ENCODE measurements around the gene PDGFD.

PDGFD gene

GRCh38 chr11:104164028-104164520, at the start of gene PDGFD:
Gene PDGFD (minus strand): TSS chr11:104164147.
- peak; percentile 64 for DNase-seq (ENCODE audit: low read depth)

GRCh38 chr11:104206936-104207335, 43.0 kb upstream of the PDGFD start:
- no peak for DNase-seq (ENCODE audit: low read depth)

- DNase-seq (ENCODE audit: low read depth): no peak
Measured at GRCh38 chr11:104205838-104206237, 41.9 kb upstream of the PDGFD start.

- no peak for DNase-seq (ENCODE audit: low read depth)
Measured at GRCh38 chr11:104200688-104201087, 36.7 kb upstream of the PDGFD start.

- no peak for DNase-seq (ENCODE audit: low read depth)
Measured at GRCh38 chr11:104199053-104199452, 35.1 kb upstream of the PDGFD start.

- DNase-seq (ENCODE audit: low read depth): no peak
Measured at GRCh38 chr11:104198576-104198975, 34.6 kb upstream of the PDGFD start.

GRCh38 chr11:104191124-104191523, 27.2 kb upstream of the PDGFD start:
- DNase-seq (ENCODE audit: low read depth): peak; percentile 2

- no peak for DNase-seq (ENCODE audit: low read depth)
Measured at GRCh38 chr11:104183593-104183992, 19.6 kb upstream of the PDGFD start.

GRCh38 chr11:104175769-104176168, 11.8 kb upstream of the PDGFD start:
- no peak for DNase-seq (ENCODE audit: low read depth)

GRCh38 chr11:104169091-104169490, 5.1 kb upstream of the PDGFD start:
- DNase-seq (ENCODE audit: low read depth): no peak

GRCh38 chr11:104165014-104165413, 1.1 kb upstream of the PDGFD start:
- no peak for DNase-seq (ENCODE audit: low read depth)

GRCh38 chr11:104163100-104164027, 583 bp downstream of the PDGFD start:
- DNase-seq (ENCODE audit: low read depth): no peak

- DNase-seq (ENCODE audit: low read depth): no peak
Measured at GRCh38 chr11:104161751-104162450, 2.0 kb downstream of the PDGFD start.

- no peak for DNase-seq (ENCODE audit: low read depth)
Measured at GRCh38 chr11:104159356-104159755, 4.6 kb downstream of the PDGFD start.

- no peak for DNase-seq (ENCODE audit: low read depth)
Measured at GRCh38 chr11:104155375-104155774, 8.6 kb downstream of the PDGFD start.

- no peak for DNase-seq (ENCODE audit: low read depth)
Measured at GRCh38 chr11:104154296-104154695, 9.7 kb downstream of the PDGFD start.

GRCh38 chr11:104152941-104153505, 10.9 kb downstream of the PDGFD start:
- no peak for DNase-seq (ENCODE audit: low read depth)

GRCh38 chr11:104151404-104152204, 12.3 kb downstream of the PDGFD start:
- no peak for DNase-seq (ENCODE audit: low read depth)

- DNase-seq (ENCODE audit: low read depth): no peak
Measured at GRCh38 chr11:104148706-104149105, 15.2 kb downstream of the PDGFD start.

- DNase-seq (ENCODE audit: low read depth): peak; percentile 61
Measured at GRCh38 chr11:104148074-104148473, 15.9 kb downstream of the PDGFD start.

- no peak for DNase-seq (ENCODE audit: low read depth)
Measured at GRCh38 chr11:104146943-104147342, 17.0 kb downstream of the PDGFD start.

- peak; percentile 55 for DNase-seq (ENCODE audit: low read depth)
Measured at GRCh38 chr11:104146421-104146820, 17.5 kb downstream of the PDGFD start.
